Sciatic nerve (tissue), 2 donors: ENCODE measurements around the gene GPSM3. TPM values are rescaled to one million over a fixed set of nuclear protein-coding genes. Genes with fewer than 3 reads are reported as not detected.
"Not testable (repeated sequence)": the region's sequence is repeated elsewhere in the genome, so short reads cannot be mapped to it uniquely, and the experiment has no call there.

ENCODE experiments used
- ATAC-seq: fragments of 200-7000 bp; cut with Tn5 transposase; one replicate; pipeline ENCODE4 v1.9.1; 2020; ENCODE audit warnings: mild to moderate bottlenecking, moderate library complexity
- DNase-seq: peaks from one replicate; pipeline ENCODE4 v3.0.0-alpha.2; 2020; ENCODE audit warnings: low spot score
- intact Hi-C: fragments of 100-400 bp; cut with DNase I; formaldehyde crosslinking; loops from one replicate; pipeline ENCODE4 v1.14.2; 2022
- total RNA-seq: library from RNA; stranded (reverse); fragmentation: NEBNext Ultra II Directional; extraction: Animal tissue kit (Norgen Biotek cat#: 25700); gene quantifications from one replicate; pipeline ENCODE4 v1.2.1, GENCODE V29; 2021
- donor health status: DM: no; HTN: no; CAD: no.
- donor health status: DM: no; HTN: no; CAD: no.

GPSM3 gene
- total RNA-seq, 1 donor from 2014 or later, result 20.5 TPM

DNA sequence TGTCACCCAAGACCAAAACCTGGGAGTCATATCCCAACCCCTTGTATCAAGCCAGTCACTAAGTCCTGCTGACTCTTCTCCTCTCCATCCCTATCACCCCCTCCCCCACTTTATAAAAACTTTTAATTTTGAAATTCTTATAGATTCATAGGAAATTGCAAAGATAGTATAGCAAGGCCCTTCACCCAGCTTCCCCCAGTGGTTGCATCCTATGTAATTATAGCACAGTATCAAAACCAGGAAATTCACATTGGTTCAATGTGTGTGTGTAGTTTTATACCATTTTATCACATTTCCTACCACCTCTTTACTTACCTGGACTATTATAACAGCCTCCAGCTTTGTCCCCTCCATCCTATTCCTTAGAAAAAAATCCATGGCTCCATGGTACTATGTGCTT, 34.4 kb downstream of the GPSM3 start:
- ATAC-seq, result no peak
- intact Hi-C loops, result no loop called here
- no peak for DNase-seq

DNA sequence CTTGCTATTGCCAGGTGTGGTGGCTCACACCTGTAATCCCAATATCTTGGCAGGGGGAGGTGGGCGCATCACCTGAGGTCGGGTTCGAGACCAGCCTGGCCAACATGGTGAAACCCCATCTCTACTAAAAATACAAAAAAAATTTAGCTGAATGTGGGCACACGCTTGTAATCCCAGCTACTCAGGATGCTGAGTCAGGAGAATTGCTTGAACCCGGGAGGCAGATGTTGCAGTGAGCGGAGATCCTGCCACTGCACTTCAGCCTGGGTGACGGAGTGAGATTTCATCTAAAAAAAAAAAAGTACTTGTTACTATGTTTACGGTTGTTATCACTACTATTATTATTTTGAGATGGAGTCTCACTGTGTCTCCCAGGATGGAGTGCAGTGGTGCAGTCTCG, 35.6 kb downstream of the GPSM3 start:
- intact Hi-C loops, result no loop called here
- ATAC-seq (no peak), DNase-seq (no peak)

DNA sequence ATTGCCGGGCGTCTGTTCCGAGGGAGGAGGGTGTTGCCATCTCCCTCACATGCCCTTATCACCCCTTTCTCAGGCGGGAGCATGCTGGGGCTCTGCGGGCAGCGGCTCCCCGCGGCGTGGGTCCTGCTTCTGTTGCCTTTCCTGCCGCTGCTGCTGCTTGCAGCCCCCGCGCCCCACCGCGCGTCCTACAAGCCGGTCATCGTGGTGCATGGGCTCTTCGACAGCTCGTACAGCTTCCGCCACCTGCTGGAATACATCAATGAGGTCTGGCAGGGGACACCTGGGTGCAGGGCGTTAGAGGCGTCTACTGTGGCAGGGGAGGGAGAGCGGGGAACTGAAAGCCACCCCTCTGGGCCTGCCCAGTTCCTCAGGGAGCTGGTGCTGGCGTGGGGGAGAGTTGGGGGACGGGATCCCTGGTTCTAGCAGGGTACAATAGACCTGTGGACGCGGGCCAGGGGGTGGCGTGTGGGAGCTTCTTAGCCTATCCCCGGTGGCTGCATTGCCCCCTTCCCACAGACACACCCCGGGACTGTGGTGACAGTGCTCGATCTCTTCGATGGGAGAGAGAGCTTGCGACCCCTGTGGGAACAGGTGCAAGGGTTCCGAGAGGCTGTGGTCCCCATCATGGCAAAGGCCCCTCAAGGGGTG, 37.8 kb downstream of the GPSM3 start:
- ATAC-seq, result peak; percentile 69
- intact Hi-C loops, result no loop called here
- peak; percentile 77 for DNase-seq

DNA sequence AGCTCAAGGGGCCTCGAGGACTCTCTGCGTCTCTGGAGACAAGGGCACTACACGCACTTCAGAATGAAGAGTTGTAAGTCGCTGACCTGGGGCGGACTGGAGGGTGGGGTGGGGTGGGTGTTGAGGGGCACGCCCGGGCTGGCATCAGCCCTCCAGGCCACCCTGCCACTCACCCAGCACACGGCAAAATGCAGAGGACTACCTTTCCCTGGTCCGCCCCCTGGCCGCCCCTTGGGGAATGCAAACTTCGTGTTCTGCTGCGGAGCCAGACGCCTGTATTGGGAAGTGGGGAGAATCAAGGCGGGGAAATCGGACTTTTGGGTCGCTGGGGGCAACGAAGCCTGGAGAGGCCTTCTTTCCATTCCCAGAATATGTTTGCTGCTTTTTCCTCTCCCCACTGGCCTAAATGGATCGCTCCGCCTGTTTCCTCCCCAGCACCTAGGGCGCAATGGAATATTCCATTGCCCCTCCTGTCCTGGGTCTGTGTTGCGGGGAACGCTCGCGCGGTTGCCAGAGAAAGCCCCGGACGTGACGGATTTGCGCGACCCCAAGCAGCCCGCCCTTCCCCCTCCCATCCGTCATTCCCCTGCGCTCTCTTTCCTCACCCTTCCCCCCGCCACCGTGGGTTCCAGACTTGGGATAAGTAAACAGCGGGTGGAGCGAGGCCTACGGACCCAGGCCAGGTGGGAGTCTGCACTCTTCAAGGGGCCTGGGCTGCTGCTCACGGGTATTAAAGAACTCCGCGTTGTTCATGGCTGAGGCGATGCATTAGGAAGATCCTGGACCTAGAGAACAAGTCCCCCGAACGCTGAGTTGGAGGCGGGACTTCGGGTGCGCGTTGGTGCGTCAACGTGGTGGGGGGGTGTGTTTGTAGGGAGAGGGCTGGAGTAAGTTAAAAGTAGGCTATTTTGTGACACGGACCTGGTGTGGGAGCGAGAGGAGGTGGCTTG, 38.6 kb downstream of the GPSM3 start, which contains the start of gene PPT2:
PPT2 (plus strand) TSS at position 578 of the 950 bp plus-strand sequence. CDS start 454 bp downstream, outside the sequence.
- peak; percentile 93 for ATAC-seq
- intact Hi-C loops, result no loop called here
- DNase-seq, result peak; percentile 93

DNA sequence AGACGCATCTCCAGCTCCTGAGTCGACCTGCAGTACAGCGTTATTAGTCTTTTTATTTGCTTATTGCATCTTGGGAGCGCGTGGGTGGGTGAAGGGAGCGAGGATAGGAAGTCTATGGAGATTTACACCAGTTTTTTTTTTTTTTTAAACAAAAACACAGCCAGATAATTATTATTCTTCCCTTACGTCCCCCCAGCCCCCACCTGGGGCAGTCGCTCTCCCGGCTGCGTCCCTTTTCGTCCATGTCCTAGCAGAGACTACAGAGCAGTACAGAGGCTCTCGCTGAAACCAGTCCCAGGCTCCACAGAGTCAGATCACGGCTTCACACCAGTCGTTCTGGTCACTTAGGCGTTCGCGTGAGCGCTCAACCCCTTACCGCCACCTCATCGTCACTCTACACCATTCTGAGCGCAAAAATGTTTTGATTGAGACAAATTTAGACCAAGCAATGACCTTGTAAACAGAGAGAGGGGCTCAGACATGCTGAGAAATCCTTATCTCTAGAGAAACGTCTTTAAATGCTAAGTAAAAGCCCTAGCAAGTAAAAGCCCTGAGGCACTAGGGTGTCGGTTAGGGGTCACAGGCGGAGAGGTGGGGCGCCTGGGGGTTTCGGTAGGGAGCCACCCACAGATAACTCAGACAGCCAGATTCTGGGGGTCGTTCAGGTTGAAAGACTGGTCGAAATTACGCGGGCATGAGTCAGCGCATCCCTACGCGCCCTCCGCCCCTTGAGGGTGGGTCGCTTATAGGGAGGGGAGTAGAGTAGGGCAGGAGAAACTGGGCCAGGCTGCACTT, 39.5 kb downstream of the GPSM3 start:
- DNase-seq, result peak; percentile 71
- intact Hi-C loops, result no loop called here

DNA sequence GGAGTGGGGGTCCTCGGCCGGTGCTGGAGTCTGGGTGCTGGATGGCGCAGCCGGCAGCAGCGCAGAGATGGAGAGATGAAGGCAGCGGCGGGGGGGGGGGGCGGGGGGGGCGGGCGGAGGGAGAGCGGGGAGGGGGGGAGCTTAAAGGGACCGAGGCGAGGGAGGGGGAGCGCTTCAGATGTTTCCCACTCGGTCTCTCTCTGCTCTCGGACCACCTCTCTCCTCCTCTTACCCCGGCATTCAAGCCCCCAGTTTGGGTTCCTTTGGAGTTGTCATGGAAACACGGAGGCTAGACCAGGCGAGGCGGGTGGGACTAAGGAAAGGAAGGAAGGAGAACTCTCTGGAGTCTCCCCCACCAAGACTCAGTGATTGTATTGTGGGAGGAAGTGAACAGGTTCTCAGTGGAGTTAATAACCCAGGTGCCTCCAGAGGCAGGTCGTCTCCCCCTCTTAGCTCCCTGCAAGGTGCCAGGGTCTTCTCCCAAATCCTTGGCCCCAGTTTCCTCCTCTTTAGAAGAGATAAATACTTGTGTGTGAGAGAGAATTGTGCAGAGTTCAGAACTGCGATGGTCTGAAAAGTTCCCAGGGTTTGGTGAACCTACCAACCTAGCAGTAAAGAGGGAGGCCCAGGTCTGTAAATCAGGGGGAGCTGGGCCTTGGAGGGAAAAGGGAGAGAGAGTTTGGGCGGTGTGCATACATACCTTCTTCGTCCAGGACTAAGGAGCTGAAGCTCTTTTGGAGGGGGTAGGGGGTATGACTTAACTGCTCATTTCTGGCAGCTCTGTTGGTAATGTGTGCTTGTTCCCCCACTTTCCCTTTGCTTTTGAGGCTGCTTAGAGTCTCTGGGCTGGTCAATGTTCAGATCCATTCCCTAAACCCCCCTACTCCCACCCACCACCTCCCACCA, 40.3 kb downstream of the GPSM3 start, which contains the start of gene PRRT1:
PRRT1 (minus strand) TSS at position 77 of the 906 bp plus-strand sequence. CDS start 112 bp downstream, outside the sequence.
- DNase-seq (no peak), ATAC-seq (no peak)
- intact Hi-C loops, result no loop called here

More for the DNA sequence above, 39.5 kb downstream of the GPSM3 start:
- ATAC-seq, result peak; percentile 52

DNA sequence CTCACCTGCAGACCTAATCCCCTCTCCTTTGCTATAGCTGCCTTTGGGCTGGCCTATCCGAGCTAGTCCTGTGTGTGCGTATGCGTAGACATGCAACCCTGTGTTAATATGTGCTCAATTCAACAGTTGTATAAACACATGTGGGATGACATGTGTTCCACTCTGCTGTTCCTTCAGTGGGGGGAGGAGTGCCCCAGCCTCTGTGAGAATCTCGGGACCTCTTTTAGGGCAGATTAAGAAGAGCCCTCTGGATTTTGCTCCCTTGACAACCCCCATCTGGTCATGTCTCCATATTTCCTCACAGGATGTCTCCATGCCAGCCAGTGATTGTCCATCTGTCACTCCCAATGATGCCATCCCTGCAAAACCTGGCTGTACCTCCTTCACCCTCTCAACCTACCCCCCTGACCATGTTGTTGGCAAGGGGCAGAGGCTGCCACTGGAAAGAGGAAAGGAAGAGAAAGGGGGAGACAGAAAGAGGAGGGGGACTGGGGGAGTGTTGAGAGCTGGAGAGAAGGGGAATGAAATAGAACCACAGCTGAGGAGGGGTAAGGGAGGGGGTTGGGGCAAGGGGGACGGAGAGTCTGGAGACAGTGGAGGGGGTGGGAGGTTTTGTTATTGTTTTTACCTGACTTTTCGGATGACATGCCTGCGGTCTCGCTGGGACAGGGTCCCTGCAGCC, 41.1 kb downstream of the GPSM3 start:
- ATAC-seq (no peak), DNase-seq (no peak)
- intact Hi-C loops, result no loop called here

DNA sequence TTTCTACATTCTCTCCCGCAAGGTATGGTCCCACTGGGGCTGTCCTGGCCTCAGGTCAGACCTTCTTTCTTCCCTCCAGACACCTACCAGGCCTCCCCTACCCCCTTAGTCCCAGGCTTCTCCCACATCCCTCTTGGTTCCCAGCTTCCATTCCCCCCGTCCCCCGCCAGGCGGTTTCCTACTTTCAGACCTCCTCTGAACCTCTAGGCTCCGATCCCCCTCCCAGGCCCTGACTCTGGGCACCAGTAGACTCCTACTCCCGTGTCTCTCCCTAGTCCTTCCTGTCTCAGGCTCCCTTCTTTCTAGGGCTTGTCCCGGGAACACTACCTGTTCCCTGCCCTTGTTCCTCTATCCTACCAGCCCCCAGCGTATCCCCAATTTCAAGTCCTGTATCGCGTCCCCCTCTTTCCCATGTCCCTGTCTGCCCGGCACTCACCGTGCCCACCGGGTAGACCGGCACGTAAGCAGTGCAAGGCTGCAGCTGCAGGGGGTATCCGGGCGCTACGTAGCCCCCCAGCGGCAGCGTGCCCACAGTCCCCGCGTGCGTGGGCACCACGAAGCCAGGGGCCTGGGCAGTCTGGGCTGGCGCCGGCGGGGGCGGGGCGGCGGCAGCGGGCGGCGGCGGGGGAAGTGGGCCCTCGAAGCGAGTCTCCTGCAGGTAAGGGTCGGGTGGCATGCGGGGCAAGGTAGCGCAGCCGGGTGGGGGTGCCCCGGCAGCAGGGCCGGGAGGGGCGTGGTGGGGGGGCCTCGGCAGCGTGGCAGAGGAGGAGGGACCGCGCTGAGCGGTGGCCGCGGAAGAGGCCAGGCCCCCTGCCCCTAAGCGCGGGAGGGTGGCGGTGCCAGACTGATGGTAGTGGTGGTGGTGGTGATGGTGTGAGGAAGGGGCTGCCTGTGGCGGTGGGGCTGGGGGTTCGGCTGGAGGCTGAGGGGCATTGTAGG, 42.2 kb downstream of the GPSM3 start:
- no peak for ATAC-seq
- intact Hi-C loops, result no loop called here
- no peak for DNase-seq

DNA sequence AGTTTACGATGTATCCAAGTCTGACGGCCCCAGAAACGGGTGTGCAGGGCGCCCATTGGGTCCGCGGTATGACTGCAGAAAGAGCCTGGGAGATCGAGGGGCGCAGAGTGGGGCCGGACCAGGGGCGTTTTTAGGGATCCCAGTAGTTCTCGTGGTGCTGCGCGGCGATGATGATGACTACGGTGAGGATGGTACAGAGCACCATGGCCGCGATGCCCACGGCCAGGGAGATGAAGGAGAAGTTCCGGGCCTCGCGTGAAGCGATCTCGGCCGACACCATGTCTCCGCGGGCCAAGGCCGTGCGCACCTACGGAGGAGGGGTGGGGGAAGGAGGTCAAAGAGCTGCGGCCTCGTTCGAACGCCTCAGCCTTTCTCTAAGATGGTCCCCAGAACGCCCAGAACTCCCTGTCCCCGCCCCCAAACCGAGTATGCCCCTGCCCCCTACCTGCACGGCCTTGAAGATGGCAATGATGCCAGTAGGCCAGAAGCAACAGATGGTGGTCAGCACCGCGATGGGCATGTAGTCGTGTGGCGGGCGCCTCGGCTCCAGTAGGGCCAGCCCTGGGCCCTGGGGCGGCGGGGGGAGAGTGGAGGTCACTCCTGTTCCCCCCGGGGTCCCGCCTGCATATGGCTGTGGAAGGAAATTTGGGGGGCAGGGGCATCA, 43.2 kb downstream of the GPSM3 start:
- DNase-seq (no peak), ATAC-seq (no peak)
- intact Hi-C loops, result no loop called here

DNA sequence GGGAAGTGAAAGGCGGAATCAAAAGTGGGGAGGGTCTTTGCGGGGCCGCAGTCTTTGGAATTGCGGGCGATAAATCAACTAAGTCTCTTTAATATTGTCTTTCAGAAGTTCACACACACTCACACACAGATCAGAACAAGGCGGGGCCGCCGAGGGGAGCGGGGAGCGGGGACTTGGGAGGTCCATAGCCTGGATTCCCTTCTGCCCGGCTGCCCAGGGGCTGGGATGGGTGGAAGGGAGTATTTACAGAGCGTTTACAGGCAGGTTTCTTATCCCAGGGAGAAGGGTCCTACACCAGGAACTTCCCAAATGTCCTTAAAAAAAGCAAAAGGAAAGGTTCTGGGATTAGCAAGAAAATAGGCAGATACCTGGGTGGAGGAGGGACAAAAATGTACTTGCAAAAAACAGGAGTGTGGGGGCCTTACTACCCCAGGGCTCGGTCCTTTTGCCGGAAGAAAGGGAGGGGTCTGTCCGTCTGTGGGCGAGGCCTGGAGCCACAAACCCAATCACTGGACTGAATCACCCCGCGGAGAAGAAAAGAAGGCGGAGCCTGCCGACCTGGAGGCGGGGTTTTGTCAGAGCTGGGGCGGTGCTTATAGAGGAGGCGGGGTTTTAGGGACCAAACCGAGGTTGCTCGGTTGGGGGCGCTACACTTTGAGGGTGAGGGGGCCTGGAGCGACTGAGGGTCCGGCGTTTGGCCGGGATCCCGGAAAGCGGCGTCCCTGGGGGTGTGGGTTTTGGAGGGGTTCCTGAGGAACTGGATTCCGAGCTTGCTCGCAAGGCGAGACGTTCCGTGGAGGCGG, 44.0 kb downstream of the GPSM3 start:
- intact Hi-C loops, result no loop called here
- DNase-seq (peak; percentile 87), ATAC-seq (peak; percentile 37)

DNA sequence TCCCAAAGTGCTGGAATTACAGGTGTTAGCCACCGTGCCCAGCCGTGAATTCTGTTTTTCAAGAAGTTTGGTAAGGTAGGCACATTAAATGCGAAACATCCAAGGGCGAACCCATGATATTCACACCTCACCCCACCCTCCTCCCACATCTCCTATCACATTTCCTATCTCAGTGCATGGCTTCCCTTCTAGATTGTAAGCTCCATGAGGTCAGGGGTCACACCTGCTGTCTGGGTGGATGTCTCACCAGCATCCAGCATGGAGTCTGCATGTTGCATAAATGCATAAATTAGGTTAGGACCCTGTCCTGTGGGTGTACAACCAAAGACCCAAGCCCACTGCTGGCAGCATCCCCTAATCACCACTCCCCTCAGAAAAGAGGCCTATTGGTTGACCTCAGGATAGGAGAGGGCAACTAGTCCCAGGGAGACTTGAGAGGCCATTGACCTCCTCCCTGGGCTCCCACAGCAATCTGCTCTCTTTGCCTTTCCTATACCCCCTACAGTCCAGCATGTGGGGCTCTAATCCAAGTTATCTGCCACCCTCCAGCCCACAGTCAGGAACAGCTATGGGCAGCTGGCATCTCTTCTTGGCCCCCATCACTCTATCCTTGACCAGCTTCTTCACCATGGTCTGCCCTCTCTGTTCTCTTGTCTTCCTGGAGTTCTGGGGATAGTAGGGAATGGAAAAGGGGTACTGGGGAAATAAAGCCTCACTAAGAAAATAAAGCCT, 44.9 kb downstream of the GPSM3 start:
- intact Hi-C loops, result no loop called here
- DNase-seq (no peak), ATAC-seq (no peak)

DNA sequence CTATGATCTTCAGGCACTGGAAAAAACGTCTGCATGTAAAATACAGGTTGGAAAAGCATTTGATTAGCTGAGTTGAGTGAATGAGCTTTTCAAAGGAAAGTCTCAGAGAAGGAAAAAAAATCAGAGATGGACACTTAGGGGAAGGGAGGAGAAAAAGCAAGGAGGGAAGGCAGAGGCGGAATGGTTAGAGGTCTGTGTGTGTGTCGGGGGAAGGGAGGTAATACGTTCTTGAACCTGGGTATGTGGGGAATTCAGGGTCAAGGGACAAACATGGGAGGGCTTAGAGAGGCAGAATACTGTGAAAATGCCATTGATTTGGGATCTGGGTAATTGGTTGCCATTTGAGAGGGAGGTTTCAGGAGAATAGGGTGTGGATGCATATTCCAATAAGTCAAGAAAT, 45.8 kb downstream of the GPSM3 start:
- intact Hi-C loops, result no loop called here
- ATAC-seq (no peak), DNase-seq (no peak)

DNA sequence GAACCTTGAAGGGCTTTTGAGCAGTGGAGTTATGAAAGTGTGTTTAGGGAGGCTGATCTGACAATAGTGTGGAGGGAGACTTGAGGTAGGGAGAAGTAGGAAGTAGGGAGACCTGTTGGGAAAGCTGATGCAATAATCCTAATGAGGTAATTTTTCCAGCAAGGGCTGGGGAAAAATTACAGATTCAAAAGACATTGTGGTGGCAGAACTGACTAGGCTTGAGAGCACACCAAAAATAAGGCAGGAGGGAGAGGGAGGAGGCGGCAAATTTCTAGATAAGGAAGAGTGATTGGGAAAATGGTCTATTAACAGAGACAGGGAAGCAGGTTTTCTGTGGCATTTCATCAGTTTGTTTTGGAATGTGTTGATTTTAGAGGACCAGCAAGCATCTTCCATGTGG, 46.2 kb downstream of the GPSM3 start:
- DNase-seq (no peak), ATAC-seq (no peak)
- intact Hi-C loops, result no loop called here

DNA sequence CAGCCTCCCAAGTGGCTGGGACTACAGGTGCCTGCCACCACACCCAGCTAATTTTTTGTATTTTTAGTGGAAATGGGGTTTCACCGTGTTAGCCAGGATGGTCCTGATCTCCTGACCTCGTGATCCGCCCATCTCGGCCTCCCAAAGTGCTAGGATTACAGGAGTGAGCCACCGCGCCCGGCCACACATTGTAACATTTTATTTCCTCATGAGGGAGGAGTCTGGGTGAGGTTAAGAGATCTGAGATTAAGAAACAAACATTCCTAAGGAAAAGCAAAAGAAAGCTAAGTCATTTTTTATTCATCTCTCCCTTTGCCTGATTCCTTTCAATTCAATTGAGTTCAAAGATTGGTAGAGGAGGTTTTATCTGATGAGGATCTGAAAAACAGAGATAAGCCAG, 48.2 kb downstream of the GPSM3 start:
- ATAC-seq, intact Hi-C loops, DNase-seq: not testable (repeated sequence)
